K562 (cell line): ENCODE results near the gene LRFN2. TPM values are rescaled to one million over a fixed set of nuclear protein-coding genes. Genes with fewer than 3 reads are reported as not detected.

Experiments used
- ATAC-seq: fragments of 200-7000 bp; cut with Tn5 transposase; 3 replicates; pipeline ENCODE4 v1.9.1; 2020; ENCODE audit warnings: moderate library complexity
- BruUV-seq: library from RNA; stranded (reverse); fragments of 400-500 nt; replicated peaks from 2 replicates; lab custom pipeline; 2021; lab: Mats Ljungman, UMichigan
- CTCF ChIA-PET: fragments of 300-600 bp; formaldehyde crosslinking; extraction: SDS; loops from one replicate; lab custom pipeline; 2021; ENCODE audit warnings: low intra/inter-chr PET ratio; lab: Yijun Ruan, JAX
- POLR2A ChIA-PET: fragments of 300-600, 350-650 bp; sonication (Branson Sonifier 250); formaldehyde crosslinking; extraction: SDS; loops from one replicate; lab custom pipeline; 2021; ENCODE audit warnings: antibody characterized with exemption, inconsistent platforms; lab: Yijun Ruan, JAX
- DNase-seq, 4 experiments: peaks; one replicate each; pipeline versions ENCODE4 v3.0.0 to v3.0.0-alpha.2; 2011 to 2018; ENCODE audit warnings: low spot score in 3 of 4, mixed read lengths in 3 of 4; ENCODE audit errors: extremely low read depth in 1 of 4
- FAIRE-seq: peaks from 2 replicates; lab custom pipeline; 2011; peaks lifted over from hg19 to GRCh38; lab: Jason Lieb, UNC
- H2AFZ ChIP-seq: 2 replicates; pipeline ENCODE4 v1.6.0; 2011; ENCODE audit warnings: low read depth, low read length, control low read depth, inconsistent platforms
- H3K27ac ChIP-seq: fragments of 200-600 bp; 3 replicates; pipeline ENCODE4 v1.8.0; 2011; ENCODE audit warnings: low read depth, mild to moderate bottlenecking, control low read depth, inconsistent platforms, low read length, moderate library complexity, mixed read lengths; ENCODE audit errors: extremely low read depth
- H3K27me3 ChIP-seq, 2 experiments: fragments of 300-600 bp in 1 of 2; 2 replicates in 1 of 2; 3 replicates in 1 of 2; pipeline versions ENCODE4 v1.6.0 to v1.8.0; 2011; ENCODE audit warnings: inconsistent platforms in 2 of 2, low read length in 2 of 2, mild to moderate bottlenecking in 1 of 2, mixed read lengths in 1 of 2, moderate library complexity in 1 of 2; ENCODE audit not compliant: control insufficient read depth in 2 of 2, insufficient read depth in 2 of 2
- H3K36me3 ChIP-seq: fragments of 300-600 bp; 3 replicates; pipeline ENCODE4 v1.8.0; 2011; ENCODE audit warnings: mild to moderate bottlenecking, low read length, inconsistent platforms; ENCODE audit not compliant: control insufficient read depth, insufficient read depth
- H3K4me1 ChIP-seq, 2 experiments: fragments of 200-600 bp in 1 of 2; replicated peaks in 1 of 2; 2 replicates in 1 of 2; 3 replicates in 1 of 2; pipeline versions ENCODE4 v1.5.1 to v1.8.0; 2011; ENCODE audit warnings: inconsistent platforms in 2 of 2, low read length in 2 of 2, mild to moderate bottlenecking in 1 of 2, mixed read lengths in 1 of 2, moderate library complexity in 1 of 2; ENCODE audit not compliant: control insufficient read depth in 2 of 2, insufficient read depth in 2 of 2
- H3K4me2 ChIP-seq: 2 replicates; pipeline ENCODE4 v1.6.1; 2011; ENCODE audit warnings: low read length, control low read depth, inconsistent platforms, mixed read lengths; ENCODE audit not compliant: insufficient read depth
- H3K4me3 ChIP-seq: fragments of 200-600 bp; sonication (generic), shearing (Covaris generic); 2 replicates; pipeline ENCODE4 v1.5.1; 2016; ENCODE audit warnings: control low read depth, inconsistent platforms
- H3K79me2 ChIP-seq: fragments of 200-600 bp; 3 replicates; pipeline ENCODE4 v1.8.0; 2011; ENCODE audit warnings: low read length, inconsistent platforms; ENCODE audit not compliant: control insufficient read depth, insufficient read depth
- H3K9ac ChIP-seq, 2 experiments: 2 replicates each; pipeline versions ENCODE4 v1.6.0 to v1.6.1; 2011; ENCODE audit warnings: low read depth in 2 of 2, low read length in 2 of 2, control low read depth in 1 of 2, inconsistent platforms in 1 of 2, mild to moderate bottlenecking in 1 of 2, mixed read lengths in 1 of 2; ENCODE audit not compliant: insufficient read depth in 1 of 2
- H3K9me1 ChIP-seq: one replicate; pipeline ENCODE4 v1.6.0; 2011; ENCODE audit warnings: inconsistent platforms, mild to moderate bottlenecking, low read length, moderate library complexity; ENCODE audit not compliant: control insufficient read depth, insufficient read depth
- H3K9me3 ChIP-seq: replicated peaks from 2 replicates; pipeline ENCODE4 v1.5.1; 2011; ENCODE audit warnings: low read depth, low read length, inconsistent platforms; ENCODE audit not compliant: control insufficient read depth, insufficient read depth
- H4K20me1 ChIP-seq: replicated peaks from 2 replicates; pipeline ENCODE4 v1.6.1; 2011; ENCODE audit warnings: low read length, inconsistent platforms, mixed read lengths; ENCODE audit not compliant: control insufficient read depth, insufficient read depth
- ARID1B ChIP-seq: fragments of 450-650 bp; IDR thresholded peaks from 2 replicates; pipeline ENCODE4 v1.6.1; 2016; ENCODE audit warnings: antibody characterized with exemption, mild to moderate bottlenecking, inconsistent platforms
- CBX2 ChIP-seq: fragments of 200-600 bp; sonication (generic); IDR thresholded peaks from one replicate; pipeline ENCODE4 v1.6.1; 2012; ENCODE audit warnings: mild to moderate bottlenecking, low read length, inconsistent platforms; ENCODE audit not compliant: insufficient read depth, poor library complexity, severe bottlenecking
- JUNB ChIP-seq: fragments of 450-650 bp; formaldehyde crosslinking; conservative IDR thresholded peaks from 2 replicates; pipeline ENCODE4 v1.4.0; 2020; ENCODE audit warnings: mild to moderate bottlenecking
- KDM2B ChIP-seq: fragments of 250-450 bp; sonication (Bioruptor Pico); IDR thresholded peaks from 2 replicates; pipeline ENCODE4 v1.8.0; 2021; ENCODE audit warnings: mild to moderate bottlenecking, moderate library complexity
- MCM7 ChIP-seq, 2 experiments: fragments of 450-650 bp; IDR thresholded peaks; 2 replicates each; pipeline ENCODE4 v1.6.1; 2016 to 2018
- MITF ChIP-seq: IDR thresholded peaks from 2 replicates; pipeline ENCODE4 v1.6.1; 2014; ENCODE audit warnings: antibody characterized with exemption
- NR2C1 ChIP-seq, 2 experiments: fragments of 450-650 bp; IDR thresholded peaks; 2 replicates each; pipeline ENCODE4 v1.6.1; 2017; ENCODE audit warnings: mild to moderate bottlenecking in 2 of 2, antibody characterized with exemption in 1 of 2, inconsistent platforms in 1 of 2, missing compliant biosample characterization in 1 of 2, missing genetic modification characterization in 1 of 2
- NUFIP1 ChIP-seq: fragments of 450-650 bp; IDR thresholded peaks from 2 replicates; pipeline ENCODE4 v1.6.1; 2018; ENCODE audit not compliant: partially characterized antibody
- PRMT5 ChIP-seq: sonication (generic); formaldehyde crosslinking; IDR thresholded peaks from 2 replicates; pipeline ENCODE4 v1.5.0; 2020; ENCODE audit warnings: missing genetic modification reagents
- RCOR1 ChIP-seq, 2 experiments: IDR thresholded peaks; 2 replicates each; pipeline ENCODE4 v1.6.1; 2012; ENCODE audit warnings: low read depth in 2 of 2, low read length in 2 of 2, borderline replicate concordance in 1 of 2, improper control_type of control experiment in 1 of 2
- TAF9B ChIP-seq: fragments of 450-650 bp; IDR thresholded peaks from 2 replicates; pipeline ENCODE4 v1.6.1; 2018; ENCODE audit warnings: mild to moderate bottlenecking; ENCODE audit not compliant: partially characterized antibody
- TBL1XR1 ChIP-seq, 2 experiments: IDR thresholded peaks; 2 replicates each; pipeline ENCODE4 v1.6.1; 2012; ENCODE audit warnings: improper control_type of control experiment in 2 of 2, low read length in 2 of 2, mild to moderate bottlenecking in 1 of 2
- THRAP3 ChIP-seq: fragments of 450-650 bp; IDR thresholded peaks from 2 replicates; pipeline ENCODE4 v1.6.1; 2016; ENCODE audit warnings: mild to moderate bottlenecking, inconsistent platforms, borderline replicate concordance
- THRB ChIP-seq: fragments of 450-650 bp; formaldehyde crosslinking; conservative IDR thresholded peaks from 2 replicates; pipeline ENCODE4 v1.4.0; 2022; ENCODE audit warnings: mild to moderate bottlenecking, missing genetic modification characterization
- ZFP36 ChIP-seq: fragments of 150-350 bp; IDR thresholded peaks from 2 replicates; pipeline ENCODE4 v1.6.1; 2018; ENCODE audit warnings: low read length, low read depth; ENCODE audit not compliant: partially characterized antibody
- ZNF41 ChIP-seq: fragments of 250-450 bp; sonication (Bioruptor Pico); conservative IDR thresholded peaks from 2 replicates; pipeline ENCODE4 v1.4.0; 2020; ENCODE audit warnings: mild to moderate bottlenecking
- ZNF584 ChIP-seq: fragments of 200-800 bp; sonication (Bioruptor generic); IDR thresholded peaks from 2 replicates; pipeline ENCODE4 v1.6.1; 2016; ENCODE audit warnings: low read depth, mild to moderate bottlenecking, missing genetic modification characterization, missing compliant biosample characterization
- WGBS: fragments of 100-300 bp; shearing (Covaris generic); methylation state at CpG from one replicate; pipeline ENCODE4 v1.1.6; 2016; ENCODE audit warnings: low coverage, mixed read lengths; ENCODE audit not compliant: insufficient coverage; ENCODE audit errors: missing lambda C conversion rate; 5-methylcytosine and 5-hydroxymethylcytosine counted together
- in situ Hi-C: fragments of 300-500 bp; cut with MboI; formaldehyde crosslinking; loops from 4 replicates; pipeline ENCODE4 v1.15.0; 2018; ENCODE audit warnings: inconsistent platforms, mixed read lengths
- intact Hi-C: fragments of 100-400 bp; cut with micrococcal nuclease; formaldehyde crosslinking; loops from 2 replicates; pipeline ENCODE4 v1.14.2; 2022
- polyA plus RNA-seq, 8 experiments: library from polyadenylated mRNA; depleted of rRNA in 4 of 8; stranded (reverse) in 5 of 8; unstranded in 3 of 8; fragments of >200 nt; fragmentation: Nextera tagmentation in 2 of 8; fragmentation: Illumina TruSeq in 1 of 8; extraction: Ambion mirVana in 2 of 8; extraction: Trizol in 1 of 8; gene quantifications; 2 replicates each; pipeline versions ENCODE4 v1.2.1 to v1.2.3, GENCODE V29; 2011 to 2014; ENCODE audit warnings: inconsistent platforms in 1 of 8, missing spikeins in 1 of 8
- total RNA-seq, 7 experiments: library from RNA; depleted of rRNA in 6 of 7; stranded (reverse); fragments of >200 nt in 6 of 7; fragmentation: Illumina TruSeq in 2 of 7; extraction: Trizol in 2 of 7; gene quantifications; 2 replicates each; pipeline versions ENCODE4 v1.2.1 to v1.2.3, GENCODE V29; 2011 to 2021; ENCODE audit warnings: low replicate concordance in 1 of 7
- TF ChIP-seq, protein P1 (sequence below): sonication (generic); formaldehyde crosslinking; IDR thresholded peaks from 2 replicates; pipeline ENCODE4 v1.8.1; 2022; ENCODE audit warnings: missing genetic modification reagents
- TF ChIP-seq, protein P2 (sequence below): sonication (generic); formaldehyde crosslinking; IDR thresholded peaks from 2 replicates; pipeline ENCODE4 v1.8.1; 2023; ENCODE audit warnings: mild to moderate bottlenecking, missing genetic modification reagents, moderate library complexity

LRFN2 gene
- total and polyA plus RNA-seq, 9 of the 15 experiments (the other 6 are each of a cell fraction or from before 2014, with no cell fraction given) = not detected

DNA sequence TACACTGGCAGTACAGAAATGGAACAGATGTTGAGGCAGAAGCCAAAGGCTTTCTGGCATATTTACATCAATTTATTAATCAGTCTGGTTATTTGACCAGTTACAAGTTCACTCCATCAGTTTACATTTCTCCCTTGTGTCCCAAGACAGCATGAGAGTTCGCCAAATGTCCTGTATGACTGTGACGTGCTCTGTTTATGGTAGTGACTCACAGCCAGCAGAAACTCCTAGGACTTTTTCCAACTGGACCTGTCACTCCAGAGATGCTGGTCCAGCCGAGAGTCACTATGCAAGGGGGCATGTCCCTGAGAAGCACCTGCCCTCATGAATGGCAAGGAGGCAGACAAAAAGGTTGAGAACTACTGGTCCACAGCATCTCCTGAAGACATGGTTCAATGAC, 160.0 kb downstream of the LRFN2 start:
- no TSS peak for BruUV-seq
- H3K36me3 ChIP-seq = no peaks in the 10 kb centered on the region
- in situ Hi-C loops (no loop called here), intact Hi-C loops (no loop called here)
- no peaks in the 10 kb centered on the region for H3K9me1 ChIP-seq
- H3K9me3 ChIP-seq = no peaks in the 10 kb centered on the region
- ATAC-seq = no peak
- no peak overlapping the region for H3K4me3 ChIP-seq
- no peak overlapping the region for H2AFZ ChIP-seq
- CTCF ChIA-PET = no interaction called here
- 0 out of 2 replicates have a peak, but pooled peaks cover 9% of the 10 kb centered on the region for H4K20me1 ChIP-seq
- H3K27me3 ChIP-seq = peaks cover 9 to 18% of the 10 kb centered on the region in 2 experiments; a peak in 3 of 5 replicates
- 0% methylated on average over 3 of the region's 3 CpGs for WGBS
- DNase-seq = no peak
- H3K27ac ChIP-seq = no peak overlapping the region
- H3K4me2 ChIP-seq = no peak overlapping the region
- peaks cover 0 to 3% of the 10 kb centered on the region in 2 experiments; a peak in 1 of 5 replicates for H3K4me1 ChIP-seq
- POLR2A ChIA-PET = no interaction called here
- FAIRE-seq = no peak
- H3K79me2 ChIP-seq = no peaks in the 10 kb centered on the region
- H3K9ac ChIP-seq = no peak overlapping the region
- TF ChIP-seq ARID1B = no peak
- TF ChIP-seq CBX2 = no peak
- TF ChIP-seq ZNF584 (CRISPR knock-in tag) = no peak
- no peak for TF ChIP-seq THRB (CRISPR knock-in tag)
- TF ChIP-seq NUFIP1 = no peak
- TF ChIP-seq THRAP3 = no peak
- no peak for TF ChIP-seq TBL1XR1 (IDR thresholded peaks at IDR 0.05; ENCODE audit: low read length in 2 of 2)
- TF ChIP-seq RCOR1 (IDR thresholded peaks at IDR 0.05; ENCODE audit: borderline replicate concordance in 1 of 2, low read depth in 2 of 2, low read length in 2 of 2) = no peak
- TF ChIP-seq JUNB = no peak
- no peak for TF ChIP-seq TAF9B
- TF ChIP-seq PRMT5 (CRISPR knock-in tag) = no peak
- no peak for TF ChIP-seq MITF
- TF ChIP-seq, protein P1, sequence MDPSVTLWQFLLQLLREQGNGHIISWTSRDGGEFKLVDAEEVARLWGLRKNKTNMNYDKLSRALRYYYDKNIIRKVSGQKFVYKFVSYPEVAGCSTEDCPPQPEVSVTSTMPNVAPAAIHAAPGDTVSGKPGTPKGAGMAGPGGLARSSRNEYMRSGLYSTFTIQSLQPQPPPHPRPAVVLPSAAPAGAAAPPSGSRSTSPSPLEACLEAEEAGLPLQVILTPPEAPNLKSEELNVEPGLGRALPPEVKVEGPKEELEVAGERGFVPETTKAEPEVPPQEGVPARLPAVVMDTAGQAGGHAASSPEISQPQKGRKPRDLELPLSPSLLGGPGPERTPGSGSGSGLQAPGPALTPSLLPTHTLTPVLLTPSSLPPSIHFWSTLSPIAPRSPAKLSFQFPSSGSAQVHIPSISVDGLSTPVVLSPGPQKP (CRISPR knock-in tag) = no peak
- TF ChIP-seq, protein P2, sequence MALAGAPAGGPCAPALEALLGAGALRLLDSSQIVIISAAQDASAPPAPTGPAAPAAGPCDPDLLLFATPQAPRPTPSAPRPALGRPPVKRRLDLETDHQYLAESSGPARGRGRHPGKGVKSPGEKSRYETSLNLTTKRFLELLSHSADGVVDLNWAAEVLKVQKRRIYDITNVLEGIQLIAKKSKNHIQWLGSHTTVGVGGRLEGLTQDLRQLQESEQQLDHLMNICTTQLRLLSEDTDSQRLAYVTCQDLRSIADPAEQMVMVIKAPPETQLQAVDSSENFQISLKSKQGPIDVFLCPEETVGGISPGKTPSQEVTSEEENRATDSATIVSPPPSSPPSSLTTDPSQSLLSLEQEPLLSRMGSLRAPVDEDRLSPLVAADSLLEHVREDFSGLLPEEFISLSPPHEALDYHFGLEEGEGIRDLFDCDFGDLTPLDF = no peak
- TF ChIP-seq ZNF41 (CRISPR knock-in tag) = no peak
- no peak for TF ChIP-seq KDM2B (CRISPR knock-in tag)
- no peak for TF ChIP-seq NR2C1 (IDR thresholded peaks at IDR 0.05)
- no peak for TF ChIP-seq NR2C1 (tag; IDR thresholded peaks at IDR 0.05)
- no peak for TF ChIP-seq ZFP36
- no peak for TF ChIP-seq MCM7 (IDR thresholded peaks at IDR 0.05)
